CD4-positive, CD25-positive, alpha-beta regulatory T cell (primary cell): Measurements from ENCODE around the gene CCT8L2. TPM values are rescaled to one million over a fixed set of nuclear protein-coding genes. Genes with fewer than 3 reads are reported as not detected.
"Not testable (repeated sequence)": the region's sequence is repeated elsewhere in the genome, so short reads cannot be mapped to it uniquely, and the experiment has no call there.

Source experiments
- ATAC-seq, 2 donors: fragments of 150-1000 bp; cut with Tn5 transposase; one replicate each; pipeline ENCODE4 v1.10.0; 2021; ENCODE audit warnings: low read depth in 2 of 2, moderate number of reproducible peaks in 2 of 2, moderate library complexity in 1 of 2
- DNase-seq, 3 donors: peaks; one replicate each; pipeline versions ENCODE4 v3.0.0 to v3.0.0-alpha.2; 2012 to 2022; ENCODE audit warnings: mixed read lengths in 1 of 3
- H3K27ac ChIP-seq: one replicate; pipeline ENCODE4 v1.7.0; 2013; ENCODE audit warnings: mild to moderate bottlenecking, low read length; ENCODE audit not compliant: insufficient read depth, poor library complexity, severe bottlenecking
- H3K27me3 ChIP-seq: one replicate; pipeline ENCODE4 v1.7.0; 2013; ENCODE audit warnings: low read length; ENCODE audit not compliant: control insufficient read depth, insufficient read depth
- H3K36me3 ChIP-seq: one replicate; pipeline ENCODE4 v1.7.0; 2013; ENCODE audit warnings: mild to moderate bottlenecking, low read length, moderate library complexity; ENCODE audit not compliant: control insufficient read depth, insufficient read depth
- H3K4me1 ChIP-seq: 2 replicates; pipeline ENCODE4 v1.7.0; 2013; ENCODE audit warnings: mild to moderate bottlenecking, low read length; ENCODE audit not compliant: insufficient read depth, control insufficient read depth, poor library complexity, severe bottlenecking
- H3K4me3 ChIP-seq: one replicate; pipeline ENCODE4 v1.7.0; 2013; ENCODE audit warnings: low read depth, mild to moderate bottlenecking, low read length, moderate library complexity
- H3K9me3 ChIP-seq, 2 experiments: 1 replicate in 1 of 2; 2 replicates in 1 of 2; pipeline ENCODE4 v1.7.0; 2013; ENCODE audit warnings: low read length in 2 of 2, mild to moderate bottlenecking in 1 of 2, moderate library complexity in 1 of 2; ENCODE audit not compliant: control insufficient read depth in 2 of 2
- H3K27ac Mint-ChIP-seq, 3 donors: one replicate each; pipeline ENCODE4 v1.8.0; 2020 to 2022; ENCODE audit warnings: mild to moderate bottlenecking in 3 of 3, mixed read lengths in 3 of 3, moderate library complexity in 2 of 3
- H3K27me3 Mint-ChIP-seq: one replicate; pipeline ENCODE4 v1.8.0; 2022; ENCODE audit warnings: mild to moderate bottlenecking, mixed read lengths
- H3K36me3 Mint-ChIP-seq: one replicate; pipeline ENCODE4 v1.8.0; 2020; ENCODE audit warnings: mixed read lengths
- H3K4me1 Mint-ChIP-seq, 4 donors: one replicate each; pipeline ENCODE4 v1.8.0; 2020 to 2022; ENCODE audit warnings: mixed read lengths in 4 of 4, mild to moderate bottlenecking in 1 of 4
- H3K4me3 Mint-ChIP-seq, 4 donors: one replicate each; pipeline ENCODE4 v1.8.0; 2020 to 2022; ENCODE audit warnings: mild to moderate bottlenecking in 4 of 4, mixed read lengths in 4 of 4, moderate library complexity in 3 of 4
- H3K9me3 Mint-ChIP-seq, 7 donors: one replicate each; pipeline ENCODE4 v1.8.0; 2020 to 2022; ENCODE audit warnings: mixed read lengths in 7 of 7, mild to moderate bottlenecking in 3 of 7, moderate library complexity in 2 of 7
- polyA plus RNA-seq, 4 donors: library from polyadenylated mRNA; unstranded; fragments of 300-500 nt; fragmentation: Illumina TruSeq; gene quantifications; one replicate each; pipeline ENCODE4 v1.2.3, GENCODE V29; 2021
- total RNA-seq: library from RNA; stranded (reverse); gene quantifications from one replicate; pipeline ENCODE4 v1.2.3, GENCODE V29; 2022

CCT8L2 gene
- total and polyA plus RNA-seq, 5 donors from 2014 or later: not detected

- not testable (repeated sequence) for H3K9me3 ChIP-seq, ATAC-seq, DNase-seq, H3K27me3 ChIP-seq, H3K27ac ChIP-seq, H3K9me3 Mint-ChIP-seq, H3K36me3 Mint-ChIP-seq, H3K4me3 Mint-ChIP-seq, H3K27ac Mint-ChIP-seq, H3K4me1 ChIP-seq, H3K4me3 ChIP-seq, H3K4me1 Mint-ChIP-seq, H3K36me3 ChIP-seq
- H3K27me3 Mint-ChIP-seq: peaks cover 12% of the 10 kb centered on the region
These were observed 23.1 kb upstream of the CCT8L2 start for GRCh38 chr22:16615606-16616245.

GRCh38 chr22:16609548-16610261 is 17.1 kb upstream of the CCT8L2 start:
- no peaks in the 10 kb centered on the region for H3K36me3 Mint-ChIP-seq
- H3K27me3 Mint-ChIP-seq: peaks cover 15% of the 10 kb centered on the region
- Histone ChIP-seq H3K36me3 (no peaks in the 10 kb centered on the region), H3K4me1 (no peaks in the 10 kb centered on the region), H3K4me3 (no peak overlapping the region), H3K27ac (no peak overlapping the region), H3K9me3 (no peaks in the 10 kb centered on the region), H3K27me3 (no peaks in the 10 kb centered on the region)
- H3K4me3 Mint-ChIP-seq: no peak overlapping the region
- peaks cover 0 to 7% (median 1%) of the 10 kb centered on the region in 7 donors for H3K9me3 Mint-ChIP-seq
- H3K27ac Mint-ChIP-seq: no peak overlapping the region
- no peaks in the 10 kb centered on the region for H3K4me1 Mint-ChIP-seq
- no peak for DNase-seq
- no peak for ATAC-seq

GRCh38 chr22:16608931-16609330 is 16.3 kb upstream of the CCT8L2 start:
- H3K4me3 ChIP-seq: no peak overlapping the region
- Mint-ChIP-seq H3K9me3 (peaks cover 0 to 7% (median 1%) of the 10 kb centered on the region in 7 donors), H3K36me3 (no peaks in the 10 kb centered on the region), H3K27me3 (peaks cover 22% of the 10 kb centered on the region), H3K4me1 (no peaks in the 10 kb centered on the region), H3K27ac (no peak overlapping the region), H3K4me3 (no peak overlapping the region)
- no peaks in the 10 kb centered on the region for H3K36me3 ChIP-seq
- H3K27ac ChIP-seq: no peak overlapping the region
- no peaks in the 10 kb centered on the region for H3K9me3 ChIP-seq
- ATAC-seq (no peak), DNase-seq (no peak)
- no peaks in the 10 kb centered on the region for H3K4me1 ChIP-seq
- H3K27me3 ChIP-seq: peaks cover 2% of the 10 kb centered on the region

DNA sequence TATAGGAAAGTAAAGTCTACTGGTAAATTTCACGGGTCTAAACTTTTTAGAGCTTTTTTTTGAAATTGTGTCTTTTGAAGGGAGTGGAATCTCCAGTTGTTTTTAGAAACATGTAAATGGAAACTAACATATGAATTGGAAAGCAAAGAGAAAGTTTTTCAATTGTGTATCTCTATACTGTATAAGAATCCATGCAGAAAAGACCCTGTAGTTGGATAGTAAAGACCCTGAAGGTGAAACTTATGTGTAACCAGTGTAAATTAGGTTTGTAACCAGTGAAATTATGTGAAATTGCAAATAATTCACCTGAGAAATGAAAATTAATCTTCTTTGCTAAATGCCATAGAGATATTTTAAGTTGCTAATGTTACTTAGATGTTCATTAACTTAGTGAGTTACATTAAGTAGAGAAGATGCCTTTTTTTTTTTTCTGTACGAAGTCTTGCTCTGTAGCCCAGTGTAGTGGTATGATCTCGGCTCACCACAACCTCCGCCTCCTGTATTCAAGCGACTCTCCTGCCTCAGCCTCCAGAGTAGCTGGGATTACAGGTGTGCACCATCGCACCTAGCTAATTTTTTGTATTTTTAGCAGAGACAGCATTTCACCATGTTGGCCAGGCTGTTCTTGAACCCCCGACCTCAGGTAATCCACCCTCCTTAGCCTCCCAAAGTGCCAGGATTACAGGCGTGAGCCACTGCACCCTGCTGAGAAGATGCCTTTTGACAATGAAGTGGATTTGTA is 11.8 kb upstream of the CCT8L2 start:
- ATAC-seq, H3K27ac Mint-ChIP-seq, H3K4me3 Mint-ChIP-seq, H3K4me1 Mint-ChIP-seq, DNase-seq, H3K36me3 ChIP-seq, H3K36me3 Mint-ChIP-seq, H3K4me3 ChIP-seq, H3K9me3 Mint-ChIP-seq, H3K9me3 ChIP-seq, H3K27ac ChIP-seq, H3K27me3 ChIP-seq, H3K4me1 ChIP-seq: not testable (repeated sequence)
- peaks cover 38% of the 10 kb centered on the region for H3K27me3 Mint-ChIP-seq

GRCh38 chr22:16603770-16604242 is 11.2 kb upstream of the CCT8L2 start:
- DNase-seq, ATAC-seq, H3K4me1 ChIP-seq, H3K36me3 Mint-ChIP-seq, H3K27ac ChIP-seq, H3K27me3 ChIP-seq, H3K9me3 ChIP-seq, H3K4me1 Mint-ChIP-seq, H3K36me3 ChIP-seq, H3K27ac Mint-ChIP-seq, H3K4me3 Mint-ChIP-seq, H3K9me3 Mint-ChIP-seq, H3K4me3 ChIP-seq: not testable (repeated sequence)
- H3K27me3 Mint-ChIP-seq: peaks cover 40% of the 10 kb centered on the region

DNA sequence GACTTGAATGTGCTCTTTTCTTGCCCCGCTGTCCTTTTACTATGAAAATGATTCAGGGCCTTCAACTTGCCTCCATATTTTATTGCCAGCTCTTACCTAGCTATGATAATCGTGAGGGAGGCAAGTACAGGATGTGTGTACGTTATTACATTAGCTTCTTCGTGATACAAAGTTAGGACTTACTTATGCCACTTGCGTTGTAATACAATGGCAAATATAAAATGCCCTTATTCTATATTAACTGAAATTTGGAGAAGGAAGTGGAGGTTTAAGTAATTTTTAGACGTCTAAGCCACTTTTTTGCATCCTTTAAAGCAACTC is 10.8 kb upstream of the CCT8L2 start:
- Histone ChIP-seq H3K27ac (no peak overlapping the region), H3K9me3 (no peaks in the 10 kb centered on the region), H3K36me3 (no peaks in the 10 kb centered on the region), H3K27me3 (peaks cover 2% of the 10 kb centered on the region), H3K4me3 (no peak overlapping the region), H3K4me1 (no peaks in the 10 kb centered on the region)
- H3K27me3 Mint-ChIP-seq: peaks cover 40% of the 10 kb centered on the region
- peaks cover 0 to 9% (median 6%) of the 10 kb centered on the region in 4 donors for H3K4me1 Mint-ChIP-seq
- no peaks in the 10 kb centered on the region for H3K36me3 Mint-ChIP-seq
- DNase-seq: no peak
- ATAC-seq: no peak
- no peak overlapping the region for H3K27ac Mint-ChIP-seq
- peak overlapping the region in 3 of 4 donors; percentile 33 to 67 (median 52) for H3K4me3 Mint-ChIP-seq
- H3K9me3 Mint-ChIP-seq: peaks cover 0 to 7% (median 0%) of the 10 kb centered on the region in 7 donors

GRCh38 chr22:16602728-16603447 is 10.3 kb upstream of the CCT8L2 start:
- H3K9me3 ChIP-seq, H3K4me1 Mint-ChIP-seq, ATAC-seq, H3K27ac ChIP-seq, H3K36me3 Mint-ChIP-seq, H3K36me3 ChIP-seq, H3K4me1 ChIP-seq, DNase-seq, H3K27me3 ChIP-seq, H3K9me3 Mint-ChIP-seq, H3K4me3 ChIP-seq: not testable (repeated sequence)
- Mint-ChIP-seq H3K4me3 (peak overlapping the region in 3 of 4 donors; percentile 33 to 67 (median 52)), H3K27me3 (peaks cover 40% of the 10 kb centered on the region), H3K27ac (peak overlapping the region in 1 of 3 donors; percentile 83)
